EH (cell line): ENCODE data around the gene NR3C2.

Experiments used
- DNase-seq: peaks from one replicate; pipeline ENCODE4 v3.0.0-alpha.2; 2015; ENCODE audit warnings: low read depth

NR3C2 gene

GRCh38 chr4:148054275-148054674 is 387.9 kb downstream of the NR3C2 start:
- DNase-seq: no peak

- DNase-seq: no peak
Measured at GRCh38 chr4:148053298-148054003, 388.8 kb downstream of the NR3C2 start.

DNA sequence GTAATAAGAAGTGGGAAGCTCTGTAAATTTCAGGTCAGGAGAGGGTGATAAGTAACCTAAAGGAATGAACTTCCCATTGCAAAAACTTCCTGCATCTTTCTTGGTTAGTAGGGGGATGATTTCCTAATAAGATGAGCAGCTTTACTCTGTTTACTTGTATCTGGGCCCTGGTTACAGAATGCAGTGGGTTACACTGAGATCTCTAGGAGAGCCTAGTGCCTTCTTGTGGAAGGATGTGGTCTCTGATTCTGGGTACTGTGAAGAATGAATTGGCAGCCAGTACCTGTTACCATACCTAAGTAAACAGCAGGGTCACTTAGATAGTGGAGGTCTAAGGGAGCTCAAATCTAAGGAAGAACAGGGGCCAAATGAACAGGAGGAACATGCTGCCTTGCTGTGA is 389.8 kb downstream of the NR3C2 start:
- no peak for DNase-seq

GRCh38 chr4:148051403-148051802 is 390.8 kb downstream of the NR3C2 start:
- no peak for DNase-seq

- DNase-seq: no peak
Measured at GRCh38 chr4:148048598-148048997, 393.6 kb downstream of the NR3C2 start.

DNA sequence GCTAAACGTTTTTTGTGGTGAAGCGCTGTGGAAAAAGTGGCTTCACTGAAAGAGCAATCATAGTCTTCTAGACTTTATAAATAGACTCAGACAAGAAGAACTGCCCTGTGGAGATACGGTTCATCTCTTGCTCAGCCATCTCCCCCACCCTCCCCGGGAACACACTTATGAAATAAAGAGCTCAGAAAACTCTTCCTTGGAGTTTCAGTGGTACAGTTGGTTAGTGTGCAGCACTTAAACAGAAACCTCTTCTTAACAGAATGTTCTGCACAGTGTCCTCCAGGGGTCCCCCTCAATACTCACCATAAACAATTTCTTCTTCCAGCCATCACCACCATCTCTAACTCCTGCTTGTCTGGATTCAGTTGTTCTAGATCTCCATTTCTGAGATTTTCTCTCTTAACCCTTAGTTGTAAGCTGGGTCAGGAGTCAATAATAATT is 397.3 kb downstream of the NR3C2 start:
- no peak for DNase-seq

GRCh38 chr4:148044089-148044911 is 397.9 kb downstream of the NR3C2 start:
- no peak for DNase-seq

DNA sequence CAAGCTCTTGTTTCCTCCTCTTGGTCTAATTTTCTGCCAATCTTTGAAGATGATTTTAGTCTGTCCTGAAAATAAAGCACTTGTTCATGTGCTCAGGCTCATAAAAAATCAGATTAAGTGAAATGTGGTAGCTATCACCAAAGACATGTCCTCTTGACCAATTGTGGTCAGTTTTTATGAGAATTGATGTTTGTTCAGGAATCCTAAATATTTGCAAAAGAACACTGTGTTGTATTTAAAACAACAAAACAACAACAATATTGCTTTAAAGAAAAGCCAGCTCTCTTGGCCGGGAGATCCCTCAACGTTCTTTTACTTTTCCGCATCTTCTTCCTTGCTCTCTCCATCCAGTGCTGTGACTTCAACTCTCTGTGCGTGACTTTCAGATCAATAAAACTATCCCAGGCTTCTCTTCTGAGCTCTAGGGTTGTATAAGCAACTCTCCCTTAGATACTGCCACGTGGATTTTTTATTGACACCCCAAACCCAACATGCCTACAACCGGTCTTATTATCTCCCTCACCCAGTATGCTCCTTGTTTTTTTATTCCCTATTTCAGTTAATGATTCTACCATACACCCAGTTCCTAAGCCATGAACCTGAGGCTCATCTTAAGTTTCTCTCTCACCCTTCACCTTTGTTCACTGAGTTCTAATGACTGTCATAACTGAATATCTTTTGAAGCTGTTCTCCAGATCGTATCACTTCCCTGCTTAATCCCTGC is 400.4 kb downstream of the NR3C2 start:
- no peak for DNase-seq

DNA sequence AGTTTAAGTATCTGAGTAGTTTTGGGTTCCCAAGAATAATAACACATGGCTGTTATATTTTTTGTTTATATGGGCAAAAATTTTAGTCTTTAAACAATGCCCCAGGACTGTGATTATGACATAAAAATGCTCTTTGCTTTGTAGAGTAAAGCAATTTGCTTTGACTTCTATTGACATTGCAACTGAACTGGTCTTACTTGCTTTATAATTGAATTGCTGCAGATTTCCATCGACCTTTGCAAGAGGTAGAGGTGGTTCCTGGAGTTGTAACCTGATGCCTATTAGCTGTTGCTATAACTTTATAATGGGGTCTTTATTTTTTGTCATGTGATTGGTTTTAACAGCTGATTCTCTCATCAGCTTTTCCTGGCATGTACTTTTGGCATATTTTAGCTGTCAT is 407.4 kb downstream of the NR3C2 start:
- no peak for DNase-seq

DNA sequence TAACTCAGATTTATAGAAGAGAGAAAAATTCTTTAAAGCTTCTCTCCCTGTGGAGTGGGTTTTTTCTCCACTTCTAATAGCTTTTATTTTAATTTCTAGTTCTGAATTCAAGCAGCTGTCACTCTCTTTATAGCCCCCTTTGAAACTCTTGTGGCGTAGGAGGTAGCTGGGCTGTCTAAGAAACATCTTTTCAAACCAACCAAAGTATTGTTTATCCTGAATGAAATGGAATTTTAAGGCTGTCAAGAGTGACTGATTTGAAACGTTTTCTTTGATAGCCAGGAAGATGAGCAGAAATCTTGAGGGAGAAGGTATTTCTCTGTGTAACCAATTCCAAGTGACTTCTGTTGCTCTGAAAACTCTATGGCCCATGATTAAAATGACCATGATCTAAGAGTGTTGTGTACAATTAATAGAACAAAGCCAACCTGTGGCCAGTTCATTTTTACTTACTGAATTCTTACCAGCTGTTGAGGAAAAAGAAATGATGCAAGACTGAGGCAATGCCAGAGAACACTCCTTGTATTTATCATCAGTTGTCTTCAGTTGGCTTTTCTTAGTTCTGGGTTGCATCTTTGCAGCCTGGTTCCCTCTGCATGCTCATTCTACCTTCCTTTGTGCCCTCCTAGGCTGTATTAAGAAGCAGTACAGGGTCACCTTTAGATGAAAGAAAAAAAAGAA is 411.9 kb downstream of the NR3C2 start:
- DNase-seq: peak; percentile 61

DNA sequence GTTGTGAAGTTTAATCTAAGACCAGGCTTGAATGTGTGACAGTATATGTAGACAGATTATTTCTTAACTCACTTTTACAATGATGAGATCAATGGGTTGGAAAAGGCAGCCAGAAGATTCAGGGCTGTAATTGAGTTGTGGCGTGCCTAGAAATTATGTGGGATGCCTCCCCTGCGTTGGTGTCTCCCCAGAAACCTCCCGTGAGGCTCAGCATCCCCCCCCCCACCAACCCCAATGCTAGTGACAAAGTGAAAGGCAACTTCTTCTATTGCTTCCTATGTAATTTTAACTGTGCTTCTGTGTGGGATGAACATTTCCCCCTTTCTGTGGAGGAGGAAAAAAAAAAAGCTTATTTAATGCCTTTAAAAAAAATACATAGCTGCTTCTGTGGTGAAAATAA is 412.4 kb downstream of the NR3C2 start:
- DNase-seq: no peak
